Osteocyte (in vitro differentiated cells): ENCODE data around the gene UBAP2L. TPM values are rescaled to one million over a fixed set of nuclear protein-coding genes. Genes with fewer than 3 reads are reported as not detected.

ENCODE experiments used
- DNase-seq: peaks from one replicate; pipeline ENCODE4 v3.0.0; 2021; ENCODE audit warnings: mixed read lengths; ENCODE audit not compliant: unreplicated experiment; ENCODE audit errors: extremely low spot score
- H3K27ac Mint-ChIP-seq: one replicate; pipeline ENCODE4 v1.8.0; 2021; ENCODE audit warnings: mild to moderate bottlenecking, mixed read lengths; ENCODE audit not compliant: unreplicated experiment
- H3K27me3 Mint-ChIP-seq: one replicate; pipeline ENCODE4 v1.8.0; 2021; ENCODE audit warnings: mixed read lengths; ENCODE audit not compliant: unreplicated experiment
- H3K36me3 Mint-ChIP-seq: one replicate; pipeline ENCODE4 v1.8.0; 2021; ENCODE audit warnings: mixed read lengths; ENCODE audit not compliant: unreplicated experiment
- H3K4me1 Mint-ChIP-seq: one replicate; pipeline ENCODE4 v1.8.0; 2021; ENCODE audit warnings: mixed read lengths; ENCODE audit not compliant: unreplicated experiment
- H3K4me3 Mint-ChIP-seq: one replicate; pipeline ENCODE4 v1.8.0; 2021; ENCODE audit warnings: mild to moderate bottlenecking, moderate library complexity, mixed read lengths; ENCODE audit not compliant: unreplicated experiment
- H3K9me3 Mint-ChIP-seq: one replicate; pipeline ENCODE4 v1.8.0; 2021; ENCODE audit warnings: mixed read lengths; ENCODE audit not compliant: unreplicated experiment
- CTCF ChIP-seq: fragments of 200-600 bp; sonication (generic); IDR thresholded peaks from 2 replicates; pipeline ENCODE4 v1.5.0; 2021; ENCODE audit warnings: antibody characterized with exemption, mild to moderate bottlenecking, moderate library complexity
- total RNA-seq: library from RNA; stranded (reverse); gene quantifications from 2 replicates; pipeline ENCODE4 v1.2.1, GENCODE V29; 2021

UBAP2L gene
- total RNA-seq, 1 donor from 2014 or later: 236 TPM

DNA sequence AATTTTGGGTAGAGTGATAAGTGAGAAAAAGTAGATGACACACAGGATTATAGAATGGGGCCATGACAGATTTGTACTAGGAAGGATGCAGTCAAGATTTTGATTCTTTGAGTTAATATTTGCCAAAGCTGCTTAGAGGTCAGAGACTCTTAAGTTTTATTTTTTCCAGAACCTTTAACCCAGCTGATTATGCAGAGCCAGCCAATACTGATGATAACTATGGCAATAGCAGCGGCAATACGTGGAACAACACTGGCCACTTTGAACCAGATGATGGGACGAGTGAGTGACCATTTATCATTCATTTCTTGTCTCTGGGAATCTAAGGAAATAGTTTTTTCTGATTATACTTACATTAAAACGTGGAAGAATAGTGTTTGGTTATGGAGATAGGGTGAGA, 16.1 kb downstream of the UBAP2L start:
- H3K4me3 Mint-ChIP-seq: no peak overlapping the region
- H3K9me3 Mint-ChIP-seq: no peaks in the 10 kb centered on the region
- no peak overlapping the region for H3K27ac Mint-ChIP-seq
- peaks cover 64% of the 10 kb centered on the region for H3K36me3 Mint-ChIP-seq
- no peaks in the 10 kb centered on the region for H3K27me3 Mint-ChIP-seq
- no peak for DNase-seq
- TF ChIP-seq CTCF: no peak
- peaks cover 1% of the 10 kb centered on the region for H3K4me1 Mint-ChIP-seq

GRCh38 chr1:154237435-154237834, 16.7 kb downstream of the UBAP2L start:
- DNase-seq: no peak
- peaks cover 66% of the 10 kb centered on the region for H3K36me3 Mint-ChIP-seq
- H3K4me1 Mint-ChIP-seq: peaks cover 1% of the 10 kb centered on the region
- H3K27ac Mint-ChIP-seq: no peak overlapping the region
- no peaks in the 10 kb centered on the region for H3K27me3 Mint-ChIP-seq
- H3K4me3 Mint-ChIP-seq: no peak overlapping the region
- no peaks in the 10 kb centered on the region for H3K9me3 Mint-ChIP-seq
- TF ChIP-seq CTCF: no peak

DNA sequence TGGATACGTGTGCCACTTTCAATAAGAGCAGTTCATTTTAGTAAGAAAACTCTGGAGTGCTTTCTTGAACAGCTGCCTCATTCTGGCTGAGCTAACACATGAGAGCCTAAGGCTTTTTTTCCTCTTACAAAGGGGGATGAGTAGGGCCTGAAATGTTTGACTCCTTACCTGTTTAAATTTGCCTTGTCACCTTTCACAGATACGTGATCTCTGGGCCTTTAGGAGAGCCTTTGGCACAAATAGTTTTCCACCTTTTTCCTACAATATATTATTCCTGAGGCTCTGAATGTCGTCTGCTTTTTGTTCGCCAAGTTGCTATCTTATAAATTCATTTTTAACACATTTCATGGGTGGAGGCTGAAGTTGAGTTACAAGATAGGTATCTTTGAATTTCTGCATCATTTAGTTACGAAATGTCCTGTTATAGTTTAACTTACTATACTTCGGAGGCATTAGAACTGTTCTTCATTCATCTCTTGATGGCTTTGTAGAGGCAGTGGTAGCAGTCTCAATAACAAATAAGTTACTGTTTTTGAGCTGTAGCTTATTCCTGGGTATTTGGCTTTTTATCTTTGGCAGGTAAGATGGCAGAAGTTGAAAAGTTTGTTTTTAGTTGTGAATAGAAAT, 17.2 kb downstream of the UBAP2L start:
- H3K36me3 Mint-ChIP-seq: peaks cover 71% of the 10 kb centered on the region
- peaks cover 1% of the 10 kb centered on the region for H3K4me1 Mint-ChIP-seq
- DNase-seq: no peak
- no peaks in the 10 kb centered on the region for H3K27me3 Mint-ChIP-seq
- no peak overlapping the region for H3K4me3 Mint-ChIP-seq
- H3K9me3 Mint-ChIP-seq: no peaks in the 10 kb centered on the region
- no peak overlapping the region for H3K27ac Mint-ChIP-seq
- no peak for TF ChIP-seq CTCF

GRCh38 chr1:154239491-154239890, 18.7 kb downstream of the UBAP2L start:
- no peak for DNase-seq
- Mint-ChIP-seq H3K4me3 (no peak overlapping the region), H3K4me1 (peaks cover 1% of the 10 kb centered on the region), H3K9me3 (no peaks in the 10 kb centered on the region), H3K27me3 (no peaks in the 10 kb centered on the region), H3K36me3 (peaks cover 77% of the 10 kb centered on the region), H3K27ac (no peak overlapping the region)
- no peak for TF ChIP-seq CTCF

DNA sequence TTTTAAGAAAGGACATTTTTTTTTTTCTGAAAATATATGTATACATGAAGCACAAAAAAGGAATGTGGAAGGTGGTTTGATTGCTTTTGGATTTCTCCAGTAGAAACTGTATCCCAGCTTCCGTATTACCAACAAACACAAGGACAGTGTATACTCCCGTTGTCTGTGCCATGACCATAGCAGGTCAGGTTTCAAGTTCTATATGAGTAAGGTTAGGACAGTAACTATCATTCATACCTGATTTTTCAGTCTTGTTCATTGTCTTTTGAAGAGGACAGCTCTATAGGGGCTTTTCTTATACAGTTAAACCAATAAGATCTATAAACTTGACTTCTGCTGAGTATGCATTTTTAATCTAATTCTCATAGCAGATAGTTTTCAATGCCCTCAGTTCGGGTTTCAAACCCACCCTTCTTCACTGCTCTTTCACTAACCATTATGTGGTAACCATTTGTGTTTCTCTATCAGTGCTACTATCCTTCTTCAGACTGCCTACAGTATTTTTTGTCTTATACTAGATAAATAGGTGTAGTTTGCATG, 19.6 kb downstream of the UBAP2L start:
- Mint-ChIP-seq H3K4me3 (no peak overlapping the region), H3K27ac (no peak overlapping the region), H3K4me1 (peaks cover 1% of the 10 kb centered on the region), H3K27me3 (no peaks in the 10 kb centered on the region), H3K9me3 (no peaks in the 10 kb centered on the region), H3K36me3 (peaks cover 77% of the 10 kb centered on the region)
- DNase-seq: no peak
- TF ChIP-seq CTCF: no peak
